ENCODE results near the gene AGAP6.
"Not testable (repeated sequence)": the region's sequence is repeated elsewhere in the genome, so short reads cannot be mapped to it uniquely, and the experiment has no call there.

Gene AGAP6

DNA sequence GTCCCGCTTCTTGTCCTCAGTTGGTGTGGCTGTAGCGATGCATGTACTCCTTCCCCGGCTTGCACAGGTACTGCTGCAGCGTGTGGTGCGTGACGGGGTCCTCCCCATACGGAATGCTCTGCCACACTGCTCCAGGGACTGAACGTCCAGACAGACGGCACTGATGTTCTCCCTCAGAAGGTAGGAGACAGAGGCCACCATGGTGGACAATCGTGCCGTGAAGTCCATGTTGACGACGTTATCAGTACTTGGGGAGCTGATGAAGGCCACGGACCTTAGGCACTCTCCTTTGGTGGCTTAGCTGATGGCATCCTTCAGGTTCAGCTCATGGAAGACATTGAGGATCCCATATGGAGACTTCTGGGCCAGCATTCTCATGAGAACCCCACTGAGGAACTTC, 37.4 kb downstream of the AGAP6 start:
- no peak for FAIRE-seq

DNA sequence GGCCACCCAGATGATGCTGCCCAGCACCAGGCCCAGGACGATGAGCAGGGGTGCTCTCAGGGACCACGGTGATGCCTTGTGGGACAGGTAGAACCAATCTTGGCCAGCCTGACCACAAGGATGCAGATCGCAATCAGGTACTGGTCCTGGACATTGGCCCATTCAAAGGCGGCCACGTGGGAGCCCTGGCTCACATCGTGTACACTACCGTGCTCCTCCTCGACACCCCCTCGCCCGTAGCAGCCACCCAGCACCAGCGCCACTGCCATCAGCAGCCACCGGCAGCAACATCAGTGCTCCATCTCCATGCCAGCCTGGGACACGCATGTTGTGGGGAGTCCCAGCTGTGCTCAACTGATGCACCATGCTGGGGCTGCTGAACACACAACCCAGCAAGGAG, 39.0 kb downstream of the AGAP6 start:
- FAIRE-seq, result no peak

DNA sequence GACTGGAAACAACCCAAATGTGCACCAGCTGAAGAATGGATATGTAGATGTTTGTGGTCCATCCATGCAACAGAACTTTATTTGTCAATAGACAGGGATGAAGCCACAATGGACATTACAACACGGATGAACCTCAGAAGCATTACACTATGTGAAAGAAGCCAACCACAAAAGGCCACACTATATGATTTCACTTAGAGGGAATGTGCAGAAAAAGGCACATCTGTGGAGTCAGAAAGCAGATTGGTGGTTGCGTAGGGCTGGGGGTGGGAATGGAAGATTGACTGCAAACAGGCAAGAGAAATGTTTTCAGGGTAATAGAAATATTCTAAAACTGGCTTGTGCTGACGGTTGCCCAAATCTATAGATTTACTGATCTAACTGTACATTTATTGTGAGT, 45.3 kb downstream of the AGAP6 start:
- FAIRE-seq, result no peak

DNA sequence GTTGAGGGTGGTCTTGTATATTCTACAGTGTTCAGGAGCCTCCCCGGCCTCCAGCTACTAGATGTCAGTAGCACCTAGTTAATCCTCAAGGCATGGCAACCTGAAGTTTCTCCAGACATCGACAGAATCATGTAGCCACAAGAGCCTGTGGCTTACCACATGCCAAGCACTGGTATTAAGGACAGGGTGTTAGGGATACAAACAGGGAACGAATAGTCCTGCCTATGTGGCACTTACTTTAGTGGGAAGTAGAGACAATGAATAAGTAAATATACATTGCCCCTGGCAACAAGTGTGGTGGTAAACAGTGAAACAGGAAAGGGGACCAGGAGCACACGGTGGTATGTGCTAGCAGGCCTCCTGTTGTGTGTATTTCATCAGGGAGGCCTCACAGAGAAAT, 47.1 kb downstream of the AGAP6 start:
- FAIRE-seq, result not testable (repeated sequence)

DNA sequence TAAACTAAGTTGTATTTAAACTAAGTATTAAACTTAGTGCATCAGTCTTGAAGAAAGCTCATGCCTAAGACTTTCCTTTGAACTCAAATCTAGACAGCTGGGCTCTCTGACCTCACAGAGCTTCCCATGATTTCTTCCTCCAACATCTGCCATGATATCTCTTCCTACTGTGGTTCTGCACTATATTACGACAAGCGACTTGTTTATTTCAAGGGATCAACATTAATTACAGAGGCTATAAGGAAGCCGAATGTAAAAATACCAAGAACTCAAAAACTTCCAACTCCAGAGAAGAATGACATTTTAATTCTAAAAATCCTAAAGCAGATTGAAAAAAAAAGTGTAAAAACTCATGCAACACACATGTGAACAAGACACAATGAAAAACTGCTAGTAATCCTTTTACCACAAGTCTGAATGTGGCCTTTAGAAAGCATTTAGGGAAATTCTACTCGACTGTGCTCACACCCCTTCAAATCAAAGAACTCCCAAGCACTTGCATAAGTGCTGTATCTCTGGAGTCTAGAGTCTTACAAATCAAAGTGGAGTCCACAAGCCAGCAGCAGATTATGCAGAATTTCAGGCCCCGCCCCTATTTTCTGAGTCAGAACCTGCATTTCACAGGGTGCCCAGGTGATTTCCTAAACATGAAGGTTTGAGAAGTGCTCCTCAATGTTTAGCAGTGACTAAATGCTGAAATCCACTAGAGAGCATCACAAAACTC, 56.9 kb downstream of the AGAP6 start:
- no peak for FAIRE-seq

DNA sequence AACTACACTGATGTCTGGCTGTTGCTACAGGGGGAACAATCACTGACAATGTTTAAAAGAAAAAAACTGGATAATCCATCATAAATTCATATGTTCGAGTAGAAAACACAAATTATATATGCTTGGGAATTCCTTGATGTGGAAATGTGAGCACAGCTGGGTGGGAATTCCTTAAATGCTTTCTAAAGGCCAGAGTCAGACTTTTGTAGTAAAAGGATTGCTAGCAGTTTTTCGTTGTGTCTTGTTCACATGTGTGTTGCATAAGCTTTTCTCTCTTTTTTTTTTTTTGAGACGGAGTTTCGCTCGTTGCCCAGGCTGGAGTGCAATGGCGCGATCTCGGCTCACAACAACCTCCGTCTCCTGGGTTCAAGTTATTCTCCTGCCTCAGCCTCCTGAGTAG, 58.3 kb downstream of the AGAP6 start:
- FAIRE-seq, result not testable (repeated sequence)

DNA sequence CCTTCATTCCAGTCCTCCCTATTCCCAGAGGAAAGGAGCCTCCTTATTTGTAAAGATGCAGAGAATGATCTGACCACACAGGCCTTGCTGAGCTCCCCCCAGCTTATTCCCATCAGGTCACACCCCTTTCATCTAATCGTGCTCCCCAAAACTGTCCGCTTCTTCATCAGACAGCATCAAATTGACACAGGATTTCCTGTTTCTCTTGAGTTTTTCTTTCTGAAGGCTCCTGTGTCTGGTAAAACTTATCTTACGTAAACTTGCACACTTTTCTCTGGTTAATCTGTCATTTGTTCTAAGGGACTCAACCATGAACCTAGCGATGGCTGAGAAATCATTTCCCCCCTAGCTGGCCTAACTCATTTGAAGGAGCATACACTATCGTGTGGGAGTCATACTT, 59.4 kb downstream of the AGAP6 start:
- not testable (repeated sequence) for FAIRE-seq

DNA sequence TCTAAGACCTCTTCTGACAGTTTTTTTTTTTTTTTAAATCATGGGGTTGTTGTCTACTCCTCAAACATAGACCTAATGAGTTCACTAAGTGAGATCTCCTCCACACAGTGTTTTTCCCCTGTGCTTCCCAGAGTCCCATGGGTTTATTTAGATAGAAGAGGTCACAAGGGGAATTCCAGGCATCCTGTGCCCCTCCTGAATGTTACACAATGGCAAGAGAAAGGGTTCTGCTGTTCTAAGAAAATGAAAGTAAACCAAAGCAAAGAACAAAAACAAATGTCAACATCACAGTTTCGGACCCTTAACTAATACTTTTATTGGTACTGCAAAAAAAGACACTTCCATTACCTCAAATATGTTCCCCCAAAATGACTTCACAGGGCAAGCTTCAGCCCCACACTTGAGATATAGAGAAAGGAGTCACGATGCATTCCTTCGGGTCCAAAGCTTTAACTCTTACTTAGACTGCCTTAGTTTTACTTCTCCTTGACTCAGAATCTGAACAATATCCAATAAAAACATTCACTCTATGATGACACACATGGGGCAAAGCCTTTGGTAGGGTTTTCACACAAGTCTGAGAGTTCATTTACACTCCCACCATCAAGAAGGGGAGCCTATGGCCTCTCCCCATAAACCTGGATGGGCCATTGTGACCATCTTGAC, 63.9 kb downstream of the AGAP6 start:
- not testable (repeated sequence) for FAIRE-seq

DNA sequence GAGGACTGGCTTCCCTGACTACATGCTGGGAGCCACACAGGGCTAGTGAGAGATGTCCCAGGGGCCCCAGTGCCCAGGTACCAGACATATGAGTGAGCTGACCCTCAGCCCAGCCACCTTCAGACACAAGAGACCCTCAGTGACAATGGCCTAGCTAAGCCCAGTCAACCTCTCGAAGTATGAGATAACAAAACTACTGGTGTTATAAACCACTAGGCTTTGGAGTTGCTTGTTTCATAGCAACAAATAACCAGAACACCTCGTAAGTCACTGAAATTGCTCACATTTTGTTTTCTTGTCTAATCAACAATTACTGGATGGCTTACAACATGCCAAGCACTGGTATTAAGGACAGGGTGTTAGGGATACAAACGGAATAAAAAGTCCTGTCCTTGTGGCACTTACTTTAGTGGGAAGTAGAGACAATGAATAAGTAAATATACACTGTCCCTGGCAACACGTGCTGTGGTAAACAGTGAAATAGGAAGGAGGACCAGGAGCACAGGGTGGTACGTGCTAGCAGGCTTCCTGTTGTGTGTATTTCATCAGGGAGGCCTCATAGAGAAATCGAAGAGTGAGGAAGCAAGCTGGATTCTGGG, 64.7 kb downstream of the AGAP6 start:
- FAIRE-seq, result not testable (repeated sequence)

DNA sequence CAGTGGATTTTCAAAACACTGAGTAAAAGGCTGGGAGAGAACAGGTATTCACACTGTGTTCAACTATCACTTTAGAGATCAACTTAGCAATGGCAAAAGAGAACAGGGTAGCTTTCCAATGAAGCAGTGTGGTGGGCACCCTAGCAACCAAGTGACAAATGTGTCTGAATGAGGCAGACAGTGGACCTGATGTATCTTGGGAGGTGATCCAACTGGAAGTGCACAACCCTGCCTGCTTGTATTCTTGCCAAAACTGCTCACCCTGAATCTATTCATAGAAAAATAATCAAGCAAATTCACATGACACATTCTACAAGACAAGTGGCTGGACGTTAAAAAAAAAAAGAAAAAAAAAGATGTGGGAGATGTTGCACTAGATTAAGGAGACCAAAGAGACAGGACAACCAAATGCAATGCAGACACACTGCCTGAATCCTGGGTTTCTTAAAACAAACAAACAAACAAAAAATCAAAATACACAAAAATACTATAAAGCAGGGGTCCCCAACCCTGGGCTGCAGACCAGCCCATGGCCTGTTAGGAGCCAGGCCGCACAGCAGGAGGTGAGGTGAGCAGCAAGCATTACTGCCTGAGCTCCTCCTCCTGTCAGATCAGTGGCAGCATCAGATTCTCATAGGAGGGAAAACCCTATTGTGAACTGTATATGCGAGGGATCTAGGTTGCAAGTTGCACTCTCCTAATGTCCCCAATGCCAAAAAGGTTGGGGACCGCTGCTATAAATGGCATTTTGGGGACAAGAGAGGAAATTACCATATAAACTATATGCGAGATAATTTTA, 67.5 kb downstream of the AGAP6 start:
- FAIRE-seq, result not testable (repeated sequence)

DNA sequence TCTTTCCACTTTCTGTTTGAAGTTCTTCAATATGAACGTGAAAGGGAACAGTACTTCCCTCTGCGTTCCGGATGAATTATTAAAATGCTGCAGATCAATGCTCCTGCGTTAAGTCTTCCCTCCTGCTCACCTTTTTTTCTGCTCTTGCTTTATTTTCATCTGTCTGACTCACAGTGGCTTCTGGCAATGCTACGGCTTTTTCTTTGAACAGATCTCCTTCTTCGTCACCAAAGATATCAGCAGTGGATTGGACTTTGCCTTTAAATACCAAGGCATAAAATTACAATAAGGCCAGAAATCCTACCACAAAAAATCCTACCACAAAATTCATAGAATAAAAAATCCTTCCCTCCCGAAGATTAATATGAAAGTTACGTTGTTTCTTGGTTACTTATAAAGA, 68.4 kb downstream of the AGAP6 start:
- FAIRE-seq, result not testable (repeated sequence)

DNA sequence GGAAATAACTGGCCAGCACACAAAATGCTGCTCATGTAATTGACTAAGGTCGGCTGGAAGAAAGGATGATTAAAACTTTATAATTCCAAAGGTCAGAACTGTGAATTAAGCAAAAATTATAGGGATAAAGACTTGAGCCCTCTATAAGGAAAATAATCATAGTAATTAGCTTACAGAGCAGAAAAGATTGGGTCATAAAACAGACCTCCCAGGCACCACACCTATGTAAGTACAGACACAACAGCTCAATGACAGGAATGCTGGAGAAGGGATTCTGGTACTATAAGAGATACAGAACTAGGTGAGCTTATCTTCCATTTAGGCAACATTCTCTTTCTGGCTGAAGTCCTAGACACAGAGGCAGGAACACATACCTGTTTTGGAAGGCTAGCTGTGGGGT, 70.5 kb downstream of the AGAP6 start:
- FAIRE-seq, result not testable (repeated sequence)

DNA sequence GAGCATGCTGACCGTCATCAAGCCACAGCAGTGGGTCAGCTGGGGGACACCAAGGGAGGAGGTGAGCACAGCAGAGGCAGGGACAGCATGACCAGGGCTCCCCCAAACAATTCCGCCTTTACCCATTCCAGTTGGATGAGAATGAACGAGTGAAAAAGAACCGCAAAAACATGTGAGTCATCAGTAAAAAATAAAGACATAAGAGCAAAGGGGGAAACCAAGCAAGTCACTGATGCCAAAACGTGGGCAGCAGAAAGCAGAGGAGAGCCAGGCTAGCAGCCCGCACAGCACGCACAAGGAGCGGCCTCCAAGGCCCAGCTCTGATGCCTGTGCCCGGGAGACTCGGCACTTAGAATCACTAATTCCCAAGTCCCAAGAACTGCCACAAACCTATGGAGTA, 71.7 kb downstream of the AGAP6 start:
- not testable (repeated sequence) for FAIRE-seq
